Heart left ventricle (tissue), 13 donors: ENCODE results near the gene HSF4.

ENCODE experiments used
- POLR2A ChIP-seq, 2 donors: fragments of 450-650 bp; IDR thresholded peaks; one replicate each; pipeline ENCODE4 v1.6.1; 2017; ENCODE audit warnings: antibody characterized with exemption in 2 of 2, mild to moderate bottlenecking in 2 of 2, moderate library complexity in 2 of 2
- TF ChIP-seq, protein P1 (sequence below), 12 donors: fragments of 200-600 bp; sonication (generic) in 4 of 12; IDR thresholded peaks; one replicate each; pipeline versions ENCODE4 v1.5.0 to v1.8.0; 2018 to 2022; ENCODE audit warnings: antibody characterized with exemption in 12 of 12, mild to moderate bottlenecking in 5 of 12
- donor health status: ischemic (EF 13 %, LVEDD 7.1; RV severe dilation, severe dysfunction).
- donor health status: DM: no; HTN: yes; CAD: no.
- donor health status: DM: no; HTN: no; CAD: no.
- donor health status: ischemic (EF 25% LVEDD 6.9; RV normal size, moderate dysfunction).
- donor health status: ischemic (EF 25% LVEDD 5.7; RV mildly dilated, moderate dysfunction).
- donor health status: ischemic (EF 35%, LVEDD 5.7; RV mildly dilated, moderate dysfunction).
- donor health status: nonischemic (EF 11% LVEDD 7.7; RV severe dilation, severe dysfunction).
- donor health status: DM: yes; HTN: yes; CAD: no.
- donor health status: PGD.
- donor health status: ischemic (EF 29% LVEDD 5.4; RV normal size, mild dysfunction).
- donor health status: nonischemic (EF 23%, LVEDD 6.1; RV moderate dilation, normal function).

DNA sequence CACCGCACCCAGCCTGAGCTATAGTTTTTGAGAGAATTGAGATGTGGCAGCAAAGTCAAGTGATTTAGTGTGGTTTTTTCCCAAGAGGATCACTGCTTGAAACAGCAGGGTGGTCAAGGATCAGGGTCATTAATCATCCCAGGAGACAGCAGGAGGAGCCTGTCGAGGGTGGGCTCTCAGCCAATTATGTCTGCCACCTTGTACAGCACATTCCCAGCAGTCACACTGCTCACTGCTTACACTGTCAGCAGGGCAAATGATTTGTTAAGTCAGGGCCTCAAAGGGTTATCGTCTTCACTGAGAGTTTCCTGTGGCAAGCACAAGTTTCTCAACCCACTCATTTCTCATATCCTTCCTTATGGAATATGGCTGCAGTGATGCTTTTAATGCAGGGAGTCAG, 26.9 kb upstream of the HSF4 start:
- TF ChIP-seq, protein P1, sequence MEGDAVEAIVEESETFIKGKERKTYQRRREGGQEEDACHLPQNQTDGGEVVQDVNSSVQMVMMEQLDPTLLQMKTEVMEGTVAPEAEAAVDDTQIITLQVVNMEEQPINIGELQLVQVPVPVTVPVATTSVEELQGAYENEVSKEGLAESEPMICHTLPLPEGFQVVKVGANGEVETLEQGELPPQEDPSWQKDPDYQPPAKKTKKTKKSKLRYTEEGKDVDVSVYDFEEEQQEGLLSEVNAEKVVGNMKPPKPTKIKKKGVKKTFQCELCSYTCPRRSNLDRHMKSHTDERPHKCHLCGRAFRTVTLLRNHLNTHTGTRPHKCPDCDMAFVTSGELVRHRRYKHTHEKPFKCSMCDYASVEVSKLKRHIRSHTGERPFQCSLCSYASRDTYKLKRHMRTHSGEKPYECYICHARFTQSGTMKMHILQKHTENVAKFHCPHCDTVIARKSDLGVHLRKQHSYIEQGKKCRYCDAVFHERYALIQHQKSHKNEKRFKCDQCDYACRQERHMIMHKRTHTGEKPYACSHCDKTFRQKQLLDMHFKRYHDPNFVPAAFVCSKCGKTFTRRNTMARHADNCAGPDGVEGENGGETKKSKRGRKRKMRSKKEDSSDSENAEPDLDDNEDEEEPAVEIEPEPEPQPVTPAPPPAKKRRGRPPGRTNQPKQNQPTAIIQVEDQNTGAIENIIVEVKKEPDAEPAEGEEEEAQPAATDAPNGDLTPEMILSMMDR (IDR thresholded peaks at IDR 0.05) = no peak
- no peak for TF ChIP-seq POLR2A (IDR thresholded peaks at IDR 0.05)
